GM19238 (cell line): Measurements from ENCODE around the gene MXRA7.

Source experiments
- DNase-seq: peaks from one replicate; pipeline ENCODE4 v3.0.0; 2011; ENCODE audit warnings: low spot score; ENCODE audit not compliant: insufficient read length

MXRA7 gene

DNA sequence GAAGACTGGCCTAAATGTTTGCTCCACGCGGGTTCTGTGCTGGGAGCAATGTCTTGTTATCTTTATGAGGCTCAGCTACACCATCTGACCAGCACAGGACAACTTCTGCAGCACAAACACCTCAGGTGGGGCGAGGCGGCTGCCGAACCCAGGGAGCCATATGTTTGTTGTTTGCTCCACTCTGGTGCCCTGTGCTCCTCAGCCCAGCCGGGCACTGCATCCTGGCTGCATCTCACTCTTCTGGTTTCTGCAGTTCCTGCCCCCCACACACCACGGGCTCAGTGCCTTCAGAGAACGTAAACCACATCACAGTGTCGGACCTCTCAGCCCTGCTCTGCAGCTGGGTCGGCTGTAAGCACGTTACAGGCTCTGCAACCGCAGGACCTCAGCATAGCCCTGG is 32.4 kb downstream of the MXRA7 start:
- DNase-seq: no peak

DNA sequence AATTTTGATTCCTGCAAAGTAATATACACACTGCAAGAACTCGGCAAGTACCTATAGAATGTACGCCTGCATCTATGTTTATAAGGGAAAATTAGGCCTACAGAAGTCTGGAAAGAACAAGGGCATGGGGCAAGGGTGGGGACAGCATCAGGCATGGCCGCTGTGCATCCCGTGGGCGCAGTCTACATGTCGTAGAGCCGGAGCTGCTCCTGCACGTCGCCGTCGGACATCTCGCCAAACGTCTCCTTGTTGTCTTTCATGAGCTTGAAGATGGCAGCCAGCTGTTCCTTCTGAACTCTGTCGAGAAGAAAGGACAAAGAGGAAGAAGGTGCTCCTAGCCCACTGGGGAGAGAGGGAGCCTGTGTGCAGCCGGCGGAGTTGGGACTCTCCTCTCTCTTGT is 33.4 kb downstream of the MXRA7 start:
- no peak for DNase-seq

DNA sequence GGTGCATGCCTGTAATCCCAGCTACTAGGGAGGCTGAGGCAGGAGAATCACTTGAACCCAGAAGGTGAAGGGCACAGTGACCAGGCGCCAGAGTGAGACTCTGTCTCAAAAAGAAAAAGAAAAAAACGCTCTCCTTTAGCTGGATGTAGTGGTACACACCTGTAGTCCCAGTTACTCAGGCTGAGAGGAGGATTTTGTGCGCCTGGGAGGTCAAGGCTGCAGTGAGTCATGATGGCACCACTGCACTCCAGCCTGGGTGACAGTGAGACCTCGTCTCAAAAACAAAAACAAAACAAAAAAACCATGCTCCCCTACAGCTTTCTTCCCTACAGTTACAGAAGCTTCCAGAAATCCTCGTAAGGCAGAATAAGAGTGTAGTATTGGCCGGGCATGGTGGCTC is 34.1 kb downstream of the MXRA7 start:
- DNase-seq: no peak

DNA sequence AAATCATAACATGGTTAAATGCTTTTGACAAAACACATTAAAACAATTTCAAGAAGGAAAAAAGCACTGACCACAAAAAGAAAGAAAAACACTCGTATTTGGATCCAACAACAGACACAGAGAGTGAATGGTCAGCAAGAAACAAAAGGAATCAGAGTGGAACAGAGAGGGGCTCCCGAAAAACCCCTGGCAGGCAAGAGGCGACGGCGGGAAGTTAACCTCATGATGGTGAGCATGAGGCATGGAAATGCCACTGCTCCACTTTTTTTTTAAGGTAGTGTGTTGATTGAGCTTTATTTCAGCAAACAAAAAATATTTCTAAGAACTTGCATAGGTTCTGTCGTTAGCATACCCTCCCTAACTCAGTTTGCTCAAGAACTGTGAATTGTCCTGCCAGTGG is 35.1 kb downstream of the MXRA7 start:
- DNase-seq: no peak

DNA sequence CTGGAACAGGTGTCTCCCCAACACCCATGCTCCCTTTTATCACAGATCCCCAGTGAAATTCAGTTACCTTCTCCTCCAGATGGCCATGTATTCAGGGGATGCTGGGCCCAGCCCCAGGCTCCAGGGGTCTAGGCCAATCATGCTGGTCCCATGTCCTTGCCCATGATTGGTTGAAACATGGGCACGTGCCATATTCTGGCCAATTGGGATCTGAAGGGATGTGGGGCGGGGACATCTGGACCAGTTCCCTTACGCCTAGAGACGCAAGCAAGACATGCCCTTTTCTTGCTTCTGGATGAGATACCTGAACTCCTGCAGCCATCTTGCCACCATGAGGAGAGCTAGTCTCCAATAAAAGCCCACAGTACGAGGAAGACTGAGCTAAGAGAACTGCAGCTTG is 36.2 kb downstream of the MXRA7 start:
- no peak for DNase-seq

DNA sequence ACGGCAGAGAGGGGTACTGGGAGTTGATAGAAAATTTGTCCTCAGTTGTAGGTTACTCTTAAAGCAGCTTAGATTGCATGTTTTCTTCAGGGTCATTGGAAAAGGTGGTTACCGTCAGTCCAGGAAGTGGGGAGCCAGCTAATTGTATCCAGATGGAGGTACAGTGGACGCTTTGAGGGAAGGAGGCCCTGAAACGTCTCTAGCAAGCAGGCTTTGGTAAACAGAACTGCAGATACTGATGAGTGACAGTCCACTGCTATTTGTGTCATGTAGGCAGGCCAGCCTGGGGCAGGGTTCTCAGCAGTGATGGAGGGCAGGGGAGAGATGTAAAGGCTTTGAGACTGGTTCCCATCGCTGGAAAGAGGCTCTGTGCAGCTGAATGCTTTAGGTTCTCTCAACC is 37.0 kb downstream of the MXRA7 start:
- DNase-seq: no peak

DNA sequence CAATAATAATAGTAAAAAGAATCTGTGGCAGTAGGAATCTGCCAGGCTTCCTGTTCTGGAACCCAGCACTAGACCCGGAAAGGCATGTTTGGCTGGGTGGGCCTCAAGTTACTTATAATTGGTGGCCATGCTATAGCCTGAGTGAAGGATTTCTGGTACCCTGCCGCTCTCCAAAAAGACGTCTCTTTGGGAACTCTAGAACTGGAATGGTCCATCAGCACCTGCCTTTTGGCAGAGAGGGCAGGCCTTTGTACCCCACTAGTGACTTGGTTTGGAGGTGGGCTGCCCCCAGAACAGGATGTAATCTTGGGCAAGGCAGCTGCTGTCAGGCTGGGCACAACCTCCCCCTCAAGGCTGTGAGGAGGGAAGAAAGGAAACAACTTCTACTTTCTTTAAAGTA is 37.9 kb downstream of the MXRA7 start:
- no peak for DNase-seq

DNA sequence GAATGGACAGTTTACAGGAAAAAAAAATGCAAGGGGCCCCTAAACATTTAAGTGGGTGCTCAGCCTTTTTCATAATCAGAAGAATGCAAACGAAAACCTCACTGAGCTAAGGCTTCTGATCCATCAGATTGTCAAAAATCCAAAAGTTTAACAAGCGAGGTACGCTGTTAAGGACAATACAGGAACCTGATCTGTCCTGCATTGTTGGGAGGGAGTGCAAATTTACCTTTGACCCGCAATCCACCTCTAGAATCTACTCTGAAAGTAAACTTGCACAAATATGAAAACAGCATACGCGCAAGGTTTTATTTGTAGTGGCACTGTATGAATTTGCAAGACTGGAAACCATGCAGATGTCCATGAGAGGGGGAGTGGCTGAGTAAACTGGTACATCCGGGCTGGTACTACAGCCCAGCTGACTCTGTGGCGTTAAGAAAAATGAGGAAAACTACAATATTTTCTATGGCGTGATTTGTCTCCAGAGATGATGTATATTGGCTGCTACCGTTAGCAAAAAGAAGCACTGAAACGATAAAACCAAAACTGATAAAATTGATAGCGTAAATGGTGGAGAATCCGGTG is 38.4 kb downstream of the MXRA7 start:
- no peak for DNase-seq

DNA sequence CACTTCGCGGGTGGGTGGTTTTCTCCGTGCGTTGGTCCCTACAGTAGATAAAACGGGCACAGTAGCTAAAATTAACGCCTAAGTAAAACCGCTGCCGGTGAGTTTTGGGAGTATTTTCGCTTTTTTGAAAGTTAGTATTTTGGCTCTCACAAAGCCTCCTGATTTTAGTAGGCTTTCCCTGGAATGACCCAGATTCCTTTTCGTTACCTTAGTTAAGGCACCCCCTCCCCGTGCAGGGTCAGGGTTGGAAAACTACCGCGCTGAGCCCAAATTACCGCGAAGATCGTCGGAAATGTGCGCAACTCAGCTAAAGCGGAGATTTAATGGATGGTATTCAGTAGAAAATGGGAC is 38.9 kb downstream of the MXRA7 start:
- no peak for DNase-seq

DNA sequence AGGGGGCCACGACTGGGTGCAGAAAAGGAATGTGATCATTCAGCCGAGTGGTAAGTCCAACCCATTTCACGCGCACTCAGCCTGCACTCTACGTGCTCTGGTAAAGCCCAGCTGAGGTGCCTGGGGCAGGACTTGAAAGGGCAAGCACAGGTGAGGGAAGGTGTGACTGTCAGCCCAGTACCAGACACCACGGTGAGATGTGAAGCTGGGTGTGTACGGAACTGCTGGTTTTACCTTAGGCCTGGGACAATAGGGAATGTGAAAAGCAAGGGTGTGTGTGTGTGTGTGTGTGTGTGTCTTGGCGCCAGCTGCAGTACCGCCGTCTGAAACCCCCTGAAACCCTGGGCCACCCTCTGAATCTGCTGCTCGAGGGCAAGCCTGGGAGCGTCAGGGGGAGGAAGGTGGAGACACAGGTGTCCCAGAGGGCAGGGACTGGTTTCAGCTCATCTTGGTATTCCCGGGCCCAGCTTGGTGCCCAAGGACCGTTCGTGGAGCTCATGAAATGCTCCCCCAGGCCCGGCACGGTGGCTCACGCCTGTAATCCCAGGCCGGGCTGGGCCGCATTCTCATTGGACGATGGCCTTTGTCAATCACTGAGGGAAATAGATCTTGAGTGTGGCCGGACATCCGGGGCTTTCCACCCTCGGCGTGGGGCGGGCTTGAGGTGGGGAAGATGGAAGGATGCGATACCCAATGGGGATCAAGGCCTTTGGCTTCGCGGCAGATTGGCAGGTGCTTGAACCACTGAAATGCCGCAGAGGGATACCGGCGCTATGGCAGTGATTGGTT is 39.4 kb downstream of the MXRA7 start:
- peak; percentile 98 for DNase-seq

DNA sequence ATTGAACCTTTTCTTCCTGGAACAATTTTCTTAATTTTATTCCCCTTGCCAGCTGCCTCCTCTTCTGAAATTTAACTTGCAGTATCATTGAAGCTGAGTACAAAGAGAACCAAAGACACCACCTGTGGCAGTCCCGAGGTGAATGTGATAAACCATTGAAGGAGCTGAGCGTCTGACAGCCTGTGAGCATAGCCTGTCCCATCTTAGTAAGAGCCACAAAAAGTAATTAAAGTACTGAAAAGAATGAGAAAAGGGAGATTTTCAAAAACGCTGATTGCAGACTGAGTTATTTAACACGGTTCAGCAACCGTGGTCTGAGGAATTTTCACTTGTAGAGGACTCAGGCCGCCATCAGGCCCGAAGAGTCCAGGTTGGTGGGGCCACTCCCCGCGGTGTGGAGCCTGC is 40.0 kb downstream of the MXRA7 start:
- no peak for DNase-seq

DNA sequence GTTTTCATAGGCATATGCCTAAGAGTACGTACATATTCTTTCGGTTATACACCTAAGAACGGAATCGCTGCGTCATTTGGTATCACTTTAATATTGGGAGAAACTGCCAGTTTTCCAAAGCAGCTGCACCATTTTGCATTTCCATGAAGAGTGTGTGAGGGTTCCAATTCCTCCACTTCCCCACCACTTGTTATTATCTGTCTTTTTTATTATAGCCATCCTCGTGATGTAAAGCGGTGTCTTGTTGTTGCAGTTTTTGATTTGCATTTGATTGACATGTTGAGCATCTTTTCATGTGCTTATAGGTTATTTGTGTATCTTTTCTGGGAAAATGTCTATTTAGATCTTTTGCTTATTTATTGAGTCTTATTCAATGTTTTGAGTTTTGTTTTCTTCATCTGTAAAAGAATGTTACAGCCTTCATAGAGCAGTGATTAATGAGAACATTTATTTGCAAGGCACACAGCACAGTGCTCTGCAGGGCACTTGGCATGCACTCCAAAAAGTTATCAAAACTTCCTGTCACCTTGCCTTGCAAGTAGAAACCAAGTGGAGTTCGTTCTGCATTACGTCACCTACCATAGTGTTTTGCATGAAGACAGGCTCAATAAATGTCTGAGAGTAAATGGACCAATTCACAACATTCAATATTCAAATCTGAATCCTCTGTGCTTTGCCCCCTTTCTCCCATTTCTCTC is 40.6 kb downstream of the MXRA7 start:
- DNase-seq: no peak

DNA sequence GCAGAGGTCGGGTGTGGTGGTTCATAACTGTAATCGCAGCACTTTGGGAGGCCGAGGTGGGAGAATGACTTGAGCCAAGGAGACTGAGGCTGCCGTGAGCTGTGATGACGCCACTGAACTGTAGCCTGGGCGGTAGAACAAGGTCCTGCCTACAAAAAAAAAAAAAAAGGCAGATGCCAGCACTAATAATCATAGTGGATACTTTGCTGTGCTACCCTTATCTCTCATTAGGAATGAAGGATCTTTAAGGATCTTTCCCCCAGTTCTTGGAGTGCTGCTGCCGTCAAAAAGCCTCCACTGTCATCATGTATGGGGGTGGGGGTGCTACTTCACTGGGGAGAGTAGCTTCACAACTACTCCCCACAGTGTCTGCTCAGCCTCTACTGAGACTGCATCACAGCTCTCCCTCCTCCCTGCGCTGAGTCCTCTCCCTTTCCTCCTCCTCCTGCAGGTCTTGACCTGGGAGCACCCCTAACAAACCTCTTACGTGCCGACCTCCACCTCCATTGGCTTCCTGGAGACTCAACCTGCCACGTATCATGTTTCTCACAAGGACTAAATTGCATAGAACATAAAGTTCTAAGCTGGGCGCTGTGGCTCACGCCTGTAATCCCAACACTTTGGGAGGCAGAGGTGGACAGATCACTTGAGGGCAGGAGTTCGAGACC is 42.8 kb downstream of the MXRA7 start:
- no peak for DNase-seq

DNA sequence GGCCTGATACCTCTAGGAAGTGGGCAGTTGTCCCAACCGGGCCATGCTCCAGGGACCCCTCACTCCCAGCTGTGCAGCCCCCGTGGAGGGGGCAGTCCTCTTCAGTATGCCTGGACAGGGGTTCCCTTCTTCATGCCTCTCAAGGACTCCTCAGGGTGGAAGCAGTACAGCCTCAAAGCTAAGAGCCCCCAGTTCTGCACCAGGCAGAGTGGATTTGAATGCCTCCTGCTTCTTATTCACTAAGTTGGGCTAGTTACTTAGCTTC is 43.3 kb downstream of the MXRA7 start:
- DNase-seq: no peak

DNA sequence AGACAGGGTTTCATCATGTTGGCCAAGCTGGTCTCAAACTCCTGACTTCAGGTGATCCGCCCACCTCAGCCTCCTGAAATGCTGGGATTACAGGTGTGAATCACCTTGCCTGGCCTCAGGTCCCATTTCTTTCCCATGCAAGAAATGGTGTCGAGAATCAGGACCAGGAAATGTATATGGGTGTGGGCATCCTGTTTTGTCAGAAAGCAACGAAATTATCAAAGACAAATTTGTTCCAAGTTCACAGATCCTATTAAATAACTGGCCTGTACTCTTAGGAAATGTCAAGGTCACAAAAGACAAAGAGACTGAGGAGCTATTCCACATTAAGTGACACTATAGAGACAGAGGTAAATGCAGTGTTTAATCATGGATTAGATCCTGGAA is 50.1 kb downstream of the MXRA7 start:
- DNase-seq: no peak

DNA sequence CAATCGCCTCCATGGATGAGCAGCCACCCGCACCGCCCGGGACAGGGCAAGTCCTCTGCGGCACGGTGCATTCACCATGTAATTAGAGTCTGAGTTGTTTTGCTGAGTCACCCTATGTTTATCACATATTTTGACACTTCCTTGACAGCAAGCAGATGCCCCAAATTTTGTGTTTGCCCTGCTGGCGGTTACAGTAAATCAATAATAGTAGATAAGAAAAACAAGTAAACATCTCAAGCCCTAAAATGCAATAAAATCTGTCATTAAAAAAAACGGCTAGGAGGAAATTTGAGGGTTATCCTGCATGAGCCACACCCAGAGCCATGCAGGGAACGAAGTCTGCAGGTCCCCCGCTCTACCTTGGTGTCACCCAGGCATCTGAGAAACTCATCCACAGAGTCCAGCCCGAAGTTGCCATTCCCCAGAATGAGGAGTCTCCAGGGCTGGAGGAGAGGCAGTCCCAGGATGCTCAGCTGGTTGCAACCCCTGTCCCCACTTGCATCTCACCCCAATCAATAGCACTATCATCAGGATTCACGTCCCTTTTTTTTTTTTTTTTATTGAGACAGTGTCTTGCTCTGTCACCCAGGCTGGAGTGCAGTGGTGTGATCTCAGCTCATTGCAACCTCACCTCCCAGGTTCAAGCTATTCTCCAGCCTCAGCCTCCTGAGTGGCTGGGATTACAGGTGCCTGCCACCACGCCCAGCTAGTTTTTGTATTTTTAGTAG is 50.7 kb downstream of the MXRA7 start:
- no peak for DNase-seq

DNA sequence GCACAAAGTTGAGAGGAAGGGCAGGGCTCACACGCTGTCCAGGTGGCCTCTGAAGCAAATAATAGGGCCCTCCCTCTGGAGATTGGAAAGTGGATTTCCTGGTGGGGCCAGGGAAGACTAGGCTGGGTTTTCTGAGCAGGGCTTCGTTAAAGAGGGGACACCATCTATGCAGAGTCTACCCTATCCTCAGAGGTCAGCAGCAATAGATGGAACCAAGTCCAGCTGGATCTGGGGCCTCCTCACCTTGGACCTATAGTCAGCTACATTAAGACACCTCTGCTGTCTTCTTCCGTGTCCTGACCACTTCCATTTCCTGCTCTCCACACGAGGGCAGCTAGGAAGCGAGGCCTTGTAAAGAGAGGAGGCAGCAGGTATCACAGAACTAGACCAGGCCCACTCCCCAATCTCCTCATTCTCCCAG is 52.5 kb downstream of the MXRA7 start:
- no peak for DNase-seq

DNA sequence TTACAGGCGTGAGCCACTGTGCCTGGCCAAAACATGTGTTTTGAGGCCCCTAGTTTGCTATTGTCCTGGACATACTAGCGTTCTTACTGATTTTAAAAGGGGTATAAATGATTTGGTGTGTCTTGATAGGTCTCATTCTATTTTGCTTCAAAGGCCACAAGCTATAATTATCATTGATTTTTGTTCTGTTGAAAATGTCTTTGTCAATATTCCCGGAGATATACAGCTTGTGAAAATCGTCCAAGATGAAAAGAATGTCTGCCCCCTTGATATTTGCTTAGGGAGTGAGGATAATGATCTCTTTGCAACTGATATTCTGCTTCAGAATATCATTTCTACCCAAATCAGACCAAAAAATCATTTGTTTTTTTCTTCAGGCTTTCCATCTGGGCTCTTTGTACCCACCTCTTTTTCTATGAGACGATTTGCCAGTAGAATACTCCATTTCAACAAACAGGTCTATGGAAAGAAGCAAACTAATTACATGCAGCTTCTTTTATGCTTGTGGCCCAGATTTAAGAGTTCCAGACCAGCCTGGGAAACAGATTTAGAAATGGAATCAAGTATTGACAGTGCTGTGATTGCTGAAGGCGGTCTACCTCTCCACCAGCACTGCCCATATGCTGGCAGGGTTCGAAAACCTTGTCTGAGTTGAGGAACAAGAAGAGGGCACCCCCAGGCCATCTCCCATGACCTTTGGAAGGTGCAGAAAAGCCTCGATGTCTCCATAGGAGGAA is 53.1 kb downstream of the MXRA7 start:
- DNase-seq: no peak

DNA sequence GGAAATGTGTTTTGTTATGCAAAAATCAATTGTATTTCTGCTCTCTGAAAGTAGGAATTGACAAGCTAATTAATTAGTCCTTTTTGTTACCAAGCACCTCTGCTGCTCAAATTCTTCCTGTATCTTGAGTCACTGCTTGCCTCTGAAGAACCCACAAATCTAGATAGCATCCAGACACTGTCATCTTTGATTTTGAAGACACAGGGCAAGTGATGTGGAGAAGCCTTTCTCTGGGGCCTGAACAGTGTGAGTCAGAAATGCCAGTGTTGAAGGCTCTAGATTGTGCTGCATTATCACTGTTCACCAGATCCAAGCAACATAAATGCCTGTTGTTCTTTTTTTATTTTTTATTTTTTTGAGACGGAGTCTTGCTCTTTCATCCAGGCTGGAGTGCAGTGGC is 56.4 kb downstream of the MXRA7 start:
- DNase-seq: no peak

DNA sequence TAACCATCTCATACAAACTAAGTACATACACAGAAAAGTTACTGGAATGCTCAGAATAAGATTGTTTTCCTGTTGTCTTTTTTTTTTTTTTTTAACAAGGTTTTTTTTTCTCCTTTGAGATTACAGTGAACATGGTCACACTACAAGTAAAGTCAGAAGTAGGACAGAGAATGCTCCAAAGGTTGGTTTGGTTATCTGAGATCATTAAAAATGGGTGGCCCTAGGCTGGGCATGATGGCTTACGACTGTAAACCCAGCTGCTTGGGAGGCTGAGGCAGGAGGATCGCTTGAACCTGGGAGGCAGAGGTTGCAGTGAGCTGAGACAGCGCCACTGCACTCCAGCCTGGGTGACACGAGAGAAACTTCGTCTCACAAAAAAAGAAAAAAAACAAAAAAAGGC is 60.3 kb downstream of the MXRA7 start:
- DNase-seq: no peak

DNA sequence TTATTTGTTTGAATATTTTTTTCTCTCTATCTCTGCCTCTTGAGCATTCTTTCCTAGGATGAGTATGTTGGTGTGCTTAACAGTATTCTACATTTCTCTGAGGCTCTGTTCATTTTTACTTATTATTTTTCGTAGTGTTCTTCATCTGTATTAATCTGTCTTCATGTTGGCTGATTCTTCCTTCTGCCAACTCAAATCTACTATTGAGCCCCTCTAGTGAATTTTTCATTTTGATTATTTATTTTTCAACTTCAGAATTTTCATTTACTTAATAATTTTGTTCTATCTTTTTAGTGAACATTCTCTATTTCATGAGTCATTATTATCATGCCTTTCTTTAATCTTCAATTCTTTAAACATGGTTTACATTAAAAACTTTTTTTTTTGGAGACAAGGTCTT is 64.1 kb downstream of the MXRA7 start:
- no peak for DNase-seq
